GM18499 (cell line): ENCODE data around the gene BATF2.
"Not testable (repeated sequence)": the region's sequence is repeated elsewhere in the genome, so short reads cannot be mapped to it uniquely, and the experiment has no call there.

Source experiments
- ATAC-seq: cut with Tn5 transposase; IDR thresholded peaks from one replicate; pipeline ENCODE4 v1.9.1; 2021; ENCODE audit warnings: moderate number of reproducible peaks; ENCODE audit not compliant: insufficient read depth, unreplicated experiment

Gene BATF2

GRCh38 chr11:64996710-64997380 is at the start of gene BATF2:
Gene BATF2 (minus strand): TSS chr11:64996971. CDS start chr11:64996914, 57 bp downstream.
- no peak for ATAC-seq

DNA sequence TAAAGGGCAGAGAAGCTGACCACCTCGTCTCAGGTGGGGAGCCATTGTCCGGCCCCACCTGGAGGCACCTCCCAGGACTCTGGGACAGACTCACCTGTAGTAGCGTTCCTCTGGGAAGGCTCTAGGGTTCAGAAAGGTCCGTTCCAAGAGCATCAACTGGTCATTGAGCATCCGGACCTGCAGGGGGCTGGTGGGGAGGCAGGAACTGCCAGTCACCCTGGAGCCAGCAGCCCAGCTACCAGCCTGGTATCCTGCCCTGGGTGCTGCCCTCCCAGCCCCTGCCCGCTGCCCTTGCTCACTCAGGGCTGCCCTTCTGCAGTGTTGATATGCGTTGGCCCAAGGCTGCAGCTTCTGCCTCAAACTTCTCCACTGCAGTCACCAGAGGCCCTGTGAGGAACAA is 49.0 kb upstream of the BATF2 start:
- ATAC-seq = no peak

DNA sequence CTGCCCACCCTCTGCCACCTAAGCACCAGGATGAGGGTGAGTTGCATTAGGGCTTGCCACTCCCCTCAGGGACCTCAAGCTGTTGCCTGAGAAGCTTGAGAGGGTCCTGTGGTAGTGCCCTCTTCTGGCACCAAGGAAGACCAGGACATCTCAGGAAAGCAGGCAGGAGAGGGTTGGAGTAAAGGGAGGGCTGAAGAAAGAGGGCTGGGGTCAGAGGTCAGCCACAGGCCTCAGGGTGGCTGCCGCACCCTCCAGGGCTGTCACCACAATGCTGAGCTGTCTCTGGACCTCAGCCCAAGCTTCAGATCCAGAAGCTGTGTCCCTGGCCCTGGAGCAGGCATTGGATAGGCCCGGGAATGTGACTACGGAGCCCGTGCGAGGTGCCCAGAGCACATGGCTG is 48.3 kb upstream of the BATF2 start:
- ATAC-seq = no peak

GRCh38 chr11:65043881-65044501 is 47.2 kb upstream of the BATF2 start:
- ATAC-seq = no peak

- ATAC-seq = no peak
These were observed 46.1 kb upstream of the BATF2 start for GRCh38 chr11:65042891-65043290.

DNA sequence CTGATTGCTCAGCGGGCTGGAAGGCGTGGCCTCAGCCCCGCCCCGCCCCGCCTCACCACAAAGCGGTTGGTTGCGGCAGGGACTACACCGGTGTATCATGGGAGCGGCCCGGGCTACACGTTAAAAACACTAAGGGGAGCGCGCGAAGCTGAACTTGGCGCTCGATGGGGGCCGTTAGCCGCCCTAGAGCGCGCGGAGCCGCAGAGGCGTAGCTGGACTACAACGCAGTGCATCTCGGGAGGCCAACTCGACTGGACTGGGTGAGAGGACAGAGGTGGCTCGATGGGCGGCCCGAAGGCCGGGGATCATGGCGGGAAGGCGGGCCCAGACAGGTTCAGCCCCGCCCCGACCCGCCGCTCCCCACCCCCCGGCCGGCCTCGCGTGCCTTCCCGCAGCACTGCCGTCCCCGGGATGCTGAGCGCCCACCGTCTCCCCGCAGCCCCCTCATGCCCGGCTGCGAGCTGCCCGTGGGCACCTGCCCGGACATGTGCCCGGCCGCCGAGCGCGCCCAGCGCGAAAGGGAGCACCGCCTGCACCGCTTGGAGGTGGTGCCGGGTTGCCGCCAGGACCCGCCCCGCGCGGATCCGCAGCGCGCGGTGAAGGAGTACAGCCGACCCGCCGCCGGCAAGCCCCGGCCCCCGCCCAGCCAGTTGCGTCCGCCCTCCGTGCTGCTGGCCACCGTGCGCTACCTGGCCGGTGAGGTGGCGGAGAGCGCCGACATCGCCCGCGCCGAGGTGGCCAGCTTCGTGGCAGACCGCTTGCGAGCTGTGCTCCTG is 44.3 kb upstream of the BATF2 start, which contains the start of gene SAC3D1:
TSS of gene SAC3D1 (plus strand) at position 364 of the 776 bp plus-strand sequence. CDS start at position 447, 83 bp downstream.
- peak; percentile 81 for ATAC-seq

- no peak for ATAC-seq
These were observed 43.7 kb upstream of the BATF2 start for GRCh38 chr11:65040520-65040846.

- ATAC-seq = no peak
These were observed 40.2 kb upstream of the BATF2 start for GRCh38 chr11:65036931-65037330.

- ATAC-seq = no peak
These were observed 38.8 kb upstream of the BATF2 start for GRCh38 chr11:65035579-65035978.

DNA sequence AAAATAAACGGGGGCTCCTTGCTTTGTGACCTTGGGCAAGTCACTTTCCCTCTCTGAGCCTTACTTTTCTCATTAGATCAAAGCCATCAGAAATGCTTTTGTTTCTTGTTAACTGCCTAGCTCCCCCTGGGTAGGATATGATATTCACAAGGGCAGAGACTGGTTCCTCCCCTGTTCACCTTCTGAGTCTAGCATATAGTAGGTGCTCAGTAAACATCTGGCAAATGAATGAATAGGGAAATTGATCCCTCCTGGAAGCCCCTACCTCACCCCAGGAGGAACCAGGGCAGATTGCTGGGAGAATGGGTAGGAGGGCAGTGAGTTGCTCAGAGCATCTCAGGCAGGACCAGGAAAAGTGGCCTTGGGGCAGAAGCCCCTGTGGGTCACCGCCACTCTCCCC is 37.7 kb upstream of the BATF2 start:
- no peak for ATAC-seq

DNA sequence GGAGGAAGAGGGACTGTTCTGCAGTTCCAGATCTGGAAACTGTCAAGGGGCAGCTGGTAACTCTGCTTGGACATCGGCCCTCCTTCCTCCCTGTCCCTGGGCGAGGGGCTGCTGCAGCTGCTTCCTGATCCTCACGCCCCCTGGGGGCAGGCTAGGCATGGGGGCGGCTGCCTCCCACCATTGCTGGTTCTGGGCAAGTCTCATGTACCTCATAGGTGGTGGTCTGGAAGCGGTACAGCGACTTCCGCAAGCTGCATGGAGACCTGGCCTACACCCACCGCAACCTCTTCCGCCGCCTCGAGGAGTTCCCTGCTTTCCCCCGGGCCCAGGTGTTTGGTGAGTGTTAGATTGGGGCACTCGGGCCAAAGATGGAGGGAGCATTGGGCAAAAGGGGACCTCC is 35.4 kb upstream of the BATF2 start:
- no peak for ATAC-seq

DNA sequence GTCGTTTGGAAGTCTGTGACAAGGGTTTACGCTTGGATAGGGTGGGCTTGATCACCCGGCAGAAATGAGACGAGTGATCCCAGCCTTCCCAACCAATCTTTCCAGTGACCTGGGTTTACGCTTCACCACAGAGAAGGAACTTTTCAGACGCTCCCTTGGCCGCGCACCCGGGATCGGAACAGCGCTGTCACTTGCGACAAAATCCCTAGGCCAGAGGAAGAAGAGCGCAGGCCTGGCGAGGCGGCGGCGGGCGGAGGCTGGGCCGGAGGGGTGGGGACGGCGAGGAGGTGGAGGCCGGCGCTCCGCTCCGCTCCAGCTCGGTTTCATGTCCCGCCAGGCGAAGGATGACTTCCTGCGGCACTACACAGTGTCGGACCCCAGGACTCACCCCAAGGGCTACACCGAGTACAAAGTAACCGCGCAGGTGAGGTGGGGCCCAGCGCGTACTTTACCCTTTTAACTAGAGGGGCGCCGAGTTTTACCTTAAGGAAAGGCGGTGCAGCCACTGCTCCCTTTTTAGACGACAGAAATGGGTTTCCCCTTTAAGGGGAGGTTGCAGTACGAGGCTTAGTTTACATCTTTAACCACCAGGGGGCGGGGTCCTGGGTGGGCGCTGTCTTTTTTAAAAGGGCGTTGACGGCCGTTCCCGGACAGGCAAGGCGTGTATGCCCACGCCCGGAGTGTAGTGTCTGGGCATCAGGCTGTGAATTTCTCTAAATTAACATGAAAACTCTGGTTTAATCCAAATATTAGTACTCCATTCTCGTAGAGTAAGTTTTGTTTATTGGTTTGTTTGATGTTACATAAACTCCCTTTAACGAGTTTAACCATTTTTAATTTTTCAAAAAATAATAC is 30.7 kb upstream of the BATF2 start, which contains the start of gene SNX15:
TSS of gene SNX15 (plus strand) at position 227 of the 855 bp plus-strand sequence. CDS start at position 326, 99 bp downstream.
- peak; percentile 72 for ATAC-seq

DNA sequence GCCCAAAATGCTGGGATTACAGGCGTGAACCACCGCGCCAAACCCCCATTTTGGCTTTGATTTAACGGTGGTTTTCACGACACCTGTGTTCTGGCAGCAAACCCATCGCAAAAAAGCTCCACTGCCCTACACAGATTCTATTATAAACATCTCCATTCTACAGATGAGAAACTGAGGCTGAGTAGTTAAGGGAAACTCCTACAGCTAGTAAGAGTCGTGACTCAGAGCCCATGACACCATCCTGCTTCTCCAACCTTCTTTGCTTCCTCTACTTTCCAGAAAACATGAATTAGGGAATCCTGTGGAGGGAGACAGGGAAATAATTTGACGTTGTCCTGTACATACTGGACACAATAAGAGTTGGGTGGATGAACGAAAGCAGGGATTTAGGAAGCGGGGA is 30.0 kb upstream of the BATF2 start:
- no peak for ATAC-seq

DNA sequence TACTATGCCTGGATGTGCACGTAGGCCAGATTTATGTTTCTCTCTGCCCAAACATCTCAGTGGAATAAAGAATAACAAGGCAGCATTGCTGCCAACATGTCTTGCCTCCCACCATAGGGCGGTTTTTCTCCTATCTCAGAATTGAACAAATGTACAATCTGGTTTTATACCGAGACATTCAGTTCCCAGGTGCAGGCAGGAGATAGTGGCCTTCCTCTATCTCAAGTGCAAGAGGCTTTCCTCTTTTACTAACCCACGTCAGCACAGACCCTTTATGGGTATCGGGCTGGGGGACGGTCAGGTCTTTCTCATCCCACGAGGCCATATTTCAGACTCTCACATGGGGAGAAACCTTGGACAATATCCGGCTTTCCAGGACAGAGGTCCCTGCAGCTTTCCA is 26.7 kb upstream of the BATF2 start:
- not testable (repeated sequence) for ATAC-seq

DNA sequence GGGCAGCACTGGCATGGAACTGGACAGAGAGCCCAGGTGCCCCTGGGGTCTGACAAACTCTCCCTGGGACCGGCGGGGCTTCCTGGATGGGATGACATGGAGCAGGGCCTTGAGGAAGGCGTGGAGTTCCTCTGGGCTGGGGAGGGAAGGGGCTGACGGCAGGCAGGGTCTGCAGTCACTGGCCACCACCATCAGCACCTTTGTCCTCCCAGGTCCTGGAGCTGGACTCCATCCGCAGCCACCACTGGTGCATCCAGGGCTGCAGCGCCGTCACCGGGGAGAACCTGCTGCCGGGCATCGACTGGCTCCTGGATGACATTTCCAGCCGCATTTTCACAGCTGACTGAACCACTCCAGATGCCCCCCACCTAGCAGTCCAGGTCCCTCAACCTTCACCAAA is 24.7 kb upstream of the BATF2 start:
- ATAC-seq = no peak

- no peak for ATAC-seq
These were observed 24.2 kb upstream of the BATF2 start for GRCh38 chr11:65021003-65021402.

DNA sequence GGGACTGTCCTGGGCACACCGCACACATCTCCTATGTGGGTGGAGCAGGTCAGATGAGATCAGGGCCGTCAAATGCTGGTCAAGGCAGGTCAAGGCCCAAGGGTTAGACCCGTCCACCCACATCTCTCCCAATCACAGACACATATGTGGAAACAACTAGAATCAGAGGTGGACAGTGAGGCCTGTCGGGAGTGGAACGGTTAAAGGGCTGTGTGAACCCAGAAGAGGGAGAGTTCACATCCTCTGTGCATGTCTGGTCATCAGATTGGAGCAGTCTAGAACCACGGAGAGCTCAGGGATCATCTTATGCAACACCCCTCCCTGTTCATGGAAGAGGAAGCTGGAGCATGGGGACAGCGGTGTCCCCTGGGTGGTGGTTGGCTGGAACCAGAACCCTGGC is 23.1 kb upstream of the BATF2 start:
- ATAC-seq = no peak

DNA sequence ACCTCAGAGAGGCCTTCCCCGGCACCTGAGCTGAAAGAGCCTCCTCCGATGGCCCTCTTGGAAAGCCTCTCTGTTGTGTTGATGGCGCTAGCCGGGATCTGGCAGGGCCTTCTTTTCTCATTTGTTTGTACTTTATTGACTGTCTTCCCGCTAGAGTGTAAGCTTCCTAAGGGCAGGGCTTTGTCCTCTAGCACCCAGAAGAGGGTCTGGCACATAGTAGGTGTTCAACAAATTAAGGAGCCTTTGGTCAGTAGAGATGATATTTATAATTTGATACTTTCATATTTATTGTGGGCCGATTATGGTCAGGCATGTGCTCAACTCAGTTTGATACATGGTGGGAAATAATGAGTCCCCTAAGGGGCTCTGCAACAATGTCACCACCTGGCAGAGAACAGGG is 21.2 kb upstream of the BATF2 start:
- ATAC-seq = no peak

GRCh38 chr11:65016705-65017104 is 19.9 kb upstream of the BATF2 start:
- ATAC-seq = no peak

GRCh38 chr11:65014726-65015227 is 18.0 kb upstream of the BATF2 start:
- ATAC-seq = no peak
